ENCODE data around the gene MCU.

DNA sequence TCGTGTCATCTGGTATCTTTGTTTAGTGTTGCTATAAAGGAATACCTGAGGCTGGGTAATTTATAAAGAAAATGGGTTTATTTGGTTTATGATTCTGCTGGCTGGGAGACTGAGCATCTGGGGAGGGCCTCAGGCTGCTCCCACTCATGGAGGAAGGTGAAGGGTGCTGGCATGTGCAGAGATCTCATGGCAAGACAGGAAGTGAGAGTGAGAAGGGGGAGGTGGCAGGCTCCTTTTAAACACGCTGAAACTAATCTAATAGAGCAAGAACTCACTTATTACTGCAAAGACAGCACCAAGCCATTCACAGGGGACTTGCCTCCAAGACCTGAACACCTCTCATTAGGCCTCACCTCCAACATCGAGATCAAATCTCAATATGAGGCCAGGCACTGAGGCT, 212.9 kb downstream of the MCU start:
- TF ChIP-seq POLR2A (IDR thresholded peaks at IDR 0.05) (no peak), CTCF (IDR thresholded peaks at IDR 0.05) (no peak)
